Epithelial cell of esophagus (primary cell): Measurements from ENCODE around the gene ANAPC4.
"Not testable (repeated sequence)": the region's sequence is repeated elsewhere in the genome, so short reads cannot be mapped to it uniquely, and the experiment has no call there.

Source experiments
- DNase-seq: peaks from one replicate; pipeline ENCODE4 v3.0.0; 2010; ENCODE audit warnings: low read depth
- H3K4me3 ChIP-seq: 2 replicates; pipeline ENCODE4 v1.5.1; 2011; ENCODE audit warnings: mild to moderate bottlenecking, low read length, control low read depth
- TF ChIP-seq, protein P1 (sequence below): IDR thresholded peaks from 2 replicates; pipeline ENCODE4 v1.5.1; 2011; ENCODE audit warnings: low read depth, mild to moderate bottlenecking, low read length, control low read depth, inconsistent platforms; ENCODE audit not compliant: insufficient read depth; ENCODE audit errors: missing control alignments

Gene ANAPC4

DNA sequence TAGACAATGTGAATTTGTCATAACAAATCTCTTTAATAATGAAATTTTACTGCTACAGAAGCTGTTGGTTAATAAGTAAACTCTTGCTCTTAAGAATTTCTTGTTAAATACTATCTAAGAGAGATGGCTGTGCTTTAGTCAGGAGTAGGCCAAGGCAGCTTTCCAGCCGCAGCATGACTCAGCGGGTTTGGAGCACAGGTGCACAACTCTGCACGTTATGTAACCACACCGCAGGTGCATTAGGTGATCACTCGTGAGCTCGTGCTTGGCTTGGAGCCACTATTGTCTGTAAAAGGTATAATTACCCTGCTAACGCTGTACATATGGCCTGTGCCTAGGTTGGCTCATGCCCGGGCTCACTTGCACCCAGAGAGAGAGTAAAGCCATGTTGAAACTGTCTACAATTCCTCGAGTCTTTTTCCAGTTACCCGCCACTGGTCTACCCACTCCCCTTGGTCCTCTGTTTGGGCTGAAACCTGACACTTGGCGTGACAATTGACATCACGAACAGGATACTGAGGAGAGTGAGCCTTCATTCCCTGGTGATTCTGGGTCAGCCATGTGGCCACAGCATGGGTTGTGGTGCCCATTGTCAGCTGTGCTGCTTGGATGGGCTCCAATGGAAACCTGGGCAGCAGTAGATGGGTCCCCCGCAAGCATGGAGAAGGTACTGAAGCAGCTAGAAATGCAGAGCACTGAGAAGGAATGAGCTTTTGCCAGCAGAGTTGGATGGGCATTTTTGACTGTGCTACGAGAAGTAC is 18.4 kb upstream of the ANAPC4 start:
- H3K4me3 ChIP-seq = no peak overlapping the region
- peak; percentile 72 for DNase-seq
- TF ChIP-seq, protein P1, sequence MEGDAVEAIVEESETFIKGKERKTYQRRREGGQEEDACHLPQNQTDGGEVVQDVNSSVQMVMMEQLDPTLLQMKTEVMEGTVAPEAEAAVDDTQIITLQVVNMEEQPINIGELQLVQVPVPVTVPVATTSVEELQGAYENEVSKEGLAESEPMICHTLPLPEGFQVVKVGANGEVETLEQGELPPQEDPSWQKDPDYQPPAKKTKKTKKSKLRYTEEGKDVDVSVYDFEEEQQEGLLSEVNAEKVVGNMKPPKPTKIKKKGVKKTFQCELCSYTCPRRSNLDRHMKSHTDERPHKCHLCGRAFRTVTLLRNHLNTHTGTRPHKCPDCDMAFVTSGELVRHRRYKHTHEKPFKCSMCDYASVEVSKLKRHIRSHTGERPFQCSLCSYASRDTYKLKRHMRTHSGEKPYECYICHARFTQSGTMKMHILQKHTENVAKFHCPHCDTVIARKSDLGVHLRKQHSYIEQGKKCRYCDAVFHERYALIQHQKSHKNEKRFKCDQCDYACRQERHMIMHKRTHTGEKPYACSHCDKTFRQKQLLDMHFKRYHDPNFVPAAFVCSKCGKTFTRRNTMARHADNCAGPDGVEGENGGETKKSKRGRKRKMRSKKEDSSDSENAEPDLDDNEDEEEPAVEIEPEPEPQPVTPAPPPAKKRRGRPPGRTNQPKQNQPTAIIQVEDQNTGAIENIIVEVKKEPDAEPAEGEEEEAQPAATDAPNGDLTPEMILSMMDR = no peak

DNA sequence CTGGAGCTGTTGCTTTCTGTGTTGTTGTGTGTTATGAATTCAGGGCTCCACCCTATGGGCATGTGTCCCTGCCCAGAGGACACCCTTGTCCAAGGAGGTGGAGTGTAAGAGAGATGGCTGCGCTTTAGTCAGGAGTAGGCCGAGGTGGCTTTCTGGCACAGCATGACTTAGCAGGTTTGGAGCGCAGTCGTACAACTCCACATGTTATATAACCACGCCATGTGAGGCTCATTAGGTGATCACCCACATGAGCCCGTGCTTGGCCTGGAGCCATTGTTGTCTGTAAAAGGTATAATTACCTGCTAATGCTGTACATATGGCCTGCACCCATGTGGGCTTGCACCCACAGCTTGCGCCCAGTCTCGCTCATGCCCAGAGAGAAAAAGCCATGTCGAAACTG is 15.8 kb upstream of the ANAPC4 start:
- no peak for DNase-seq
- TF ChIP-seq, protein P1 = no peak
- H3K4me3 ChIP-seq = no peak overlapping the region

DNA sequence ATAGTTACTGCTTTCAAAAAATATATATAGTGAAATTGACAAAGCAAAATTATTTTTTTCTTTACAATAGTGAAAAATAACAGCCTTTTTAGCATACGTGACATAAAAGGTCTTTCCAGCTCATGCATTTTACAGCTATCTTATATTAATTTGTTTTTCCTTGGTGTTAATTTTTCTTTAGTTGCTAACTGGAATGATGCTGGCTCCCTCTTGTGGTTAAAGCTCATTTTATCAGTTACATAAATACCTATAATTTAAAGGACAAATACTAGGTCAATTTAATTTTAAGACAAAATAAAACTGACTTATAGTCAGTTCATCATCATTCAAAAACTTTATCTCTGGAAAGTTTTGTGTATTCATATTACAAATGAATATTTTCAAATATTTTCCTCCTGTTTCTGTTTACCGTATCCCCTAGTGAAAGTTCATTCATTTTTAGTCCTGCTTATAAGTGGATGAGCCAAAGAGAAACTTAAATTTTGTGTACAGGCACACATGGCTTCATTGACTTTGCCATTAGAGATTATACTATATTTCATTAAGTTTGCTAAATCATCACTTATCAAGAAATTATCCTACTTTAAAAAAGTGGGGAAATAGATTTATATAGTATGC is 9.9 kb upstream of the ANAPC4 start:
- H3K4me3 ChIP-seq = no peak overlapping the region
- peak; percentile 63 for DNase-seq
- TF ChIP-seq, protein P1 = peak; percentile 52

DNA sequence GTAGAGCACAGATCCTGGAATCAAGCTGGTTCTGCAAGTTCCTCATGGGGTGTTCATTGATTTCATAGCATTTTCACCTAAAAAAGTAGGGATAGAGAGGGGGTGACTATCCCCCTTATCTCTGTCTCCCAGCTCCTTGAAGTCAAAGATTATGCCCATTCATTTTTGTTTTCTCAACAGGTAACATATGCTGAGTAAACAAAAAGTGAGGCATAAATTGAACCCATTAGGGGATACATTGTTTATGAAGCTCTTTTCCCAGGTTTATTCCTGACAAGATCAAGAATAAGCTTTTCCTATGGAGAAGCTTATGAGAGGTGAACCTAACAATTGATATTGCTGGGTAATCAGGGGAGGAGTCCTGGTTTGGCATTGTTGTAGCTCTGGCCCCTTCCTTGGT is 9.2 kb upstream of the ANAPC4 start:
- no peak overlapping the region for H3K4me3 ChIP-seq
- DNase-seq = no peak
- TF ChIP-seq, protein P1 = no peak

DNA sequence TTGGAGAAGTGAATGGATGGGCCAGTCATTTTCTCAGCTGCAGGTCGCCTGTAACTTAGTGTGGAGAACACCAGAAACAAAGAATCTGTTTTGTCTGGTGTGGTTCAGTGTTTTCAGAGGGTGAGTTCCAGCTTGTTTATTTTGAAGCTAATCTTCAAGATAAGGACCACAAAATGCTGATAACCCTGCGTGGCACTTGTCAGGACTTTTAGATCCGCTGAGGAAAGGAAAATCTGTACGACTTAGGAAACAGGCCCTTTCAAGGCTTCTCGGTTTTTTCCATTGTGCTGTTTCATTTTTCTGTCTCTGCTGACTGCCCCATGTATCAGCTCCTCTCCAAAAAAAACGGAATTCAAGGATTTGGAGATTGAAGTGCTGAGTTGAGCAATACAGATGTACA is 8.7 kb upstream of the ANAPC4 start:
- TF ChIP-seq, protein P1 = no peak
- DNase-seq = no peak
- H3K4me3 ChIP-seq = no peak overlapping the region

DNA sequence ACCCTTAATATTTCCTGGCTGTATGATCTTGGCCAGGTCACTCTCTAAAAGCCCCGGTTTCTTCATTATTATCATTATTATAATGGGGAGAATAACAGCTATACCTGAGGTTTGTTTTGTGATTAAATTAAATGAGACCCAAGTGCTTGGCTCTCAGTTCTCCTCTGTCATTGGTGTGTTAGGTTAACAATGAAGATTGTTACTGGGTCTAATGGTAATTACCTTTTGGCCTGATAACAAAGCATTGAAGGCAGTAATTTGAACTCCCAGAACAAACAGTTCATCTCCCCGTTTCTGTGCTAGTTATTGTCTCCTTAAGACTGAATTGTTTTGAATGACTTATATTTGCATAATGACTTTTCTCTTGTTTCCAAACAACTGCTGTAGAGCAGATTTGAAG is 6.8 kb upstream of the ANAPC4 start:
- no peak for DNase-seq
- TF ChIP-seq, protein P1 = no peak
- H3K4me3 ChIP-seq = no peak overlapping the region

DNA sequence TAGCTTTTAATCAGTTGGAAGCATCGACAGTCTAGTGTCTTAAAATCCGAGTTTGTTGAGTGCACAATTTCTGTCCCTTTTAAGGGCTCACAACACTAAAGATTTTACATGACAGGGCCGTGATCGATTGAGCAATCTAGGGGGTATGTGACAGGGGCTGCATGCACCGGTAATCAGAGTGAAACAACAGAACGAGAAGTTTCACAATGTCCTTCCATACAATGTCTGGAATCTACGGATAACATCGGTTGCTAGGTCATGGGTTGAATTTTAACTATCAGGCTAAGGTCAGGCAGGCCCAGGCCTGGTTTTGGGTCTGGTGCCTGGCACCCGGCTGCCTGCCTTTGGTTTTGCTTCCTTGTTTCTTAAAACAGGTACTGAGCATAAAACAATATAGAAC is 4.5 kb upstream of the ANAPC4 start:
- not testable (repeated sequence) for H3K4me3 ChIP-seq, DNase-seq
